Measurements from ENCODE around the gene MIER3. TPM values are rescaled to one million over a fixed set of nuclear protein-coding genes. Genes with fewer than 3 reads are reported as not detected.

MIER3 gene
- polyA plus RNA-seq, 1 donor from 2014 or later = 51.8 TPM

DNA sequence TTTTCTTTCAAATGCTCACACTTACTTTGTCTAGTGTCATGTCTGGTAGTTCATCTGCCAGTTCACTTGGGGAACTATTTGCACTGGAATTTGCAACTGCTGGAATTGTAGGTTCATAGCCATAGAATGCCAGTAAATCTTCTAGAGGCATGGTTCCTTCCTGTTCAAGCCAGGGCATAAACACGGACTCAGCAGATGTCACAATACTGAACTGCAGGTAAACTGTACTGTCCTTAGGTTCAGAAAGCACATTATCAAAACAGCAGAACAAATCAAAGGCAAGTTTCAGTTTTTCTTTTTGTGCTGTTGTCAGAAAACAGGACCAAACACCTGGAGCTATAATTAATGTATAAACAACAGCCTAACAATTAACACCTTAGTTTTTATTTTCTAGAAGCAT is 13.1 kb downstream of the MIER3 start:
- peaks cover 7% of the 10 kb centered on the region for H3K36me3 ChIP-seq (ENCODE audit: insufficient read depth, low read length)
- no peak overlapping the region for H3K4me2 ChIP-seq (ENCODE audit: low read length)
- no peaks in the 10 kb centered on the region for H3F3A ChIP-seq (ENCODE audit: insufficient read depth, low read length, poor library complexity, severe bottlenecking)
- H3K9me2 ChIP-seq (ENCODE audit: insufficient read depth, low read length) = no peaks in the 10 kb centered on the region
- no peak overlapping the region for H2AFZ ChIP-seq (ENCODE audit: low read depth, low read length)
- TF ChIP-seq, protein P1, sequence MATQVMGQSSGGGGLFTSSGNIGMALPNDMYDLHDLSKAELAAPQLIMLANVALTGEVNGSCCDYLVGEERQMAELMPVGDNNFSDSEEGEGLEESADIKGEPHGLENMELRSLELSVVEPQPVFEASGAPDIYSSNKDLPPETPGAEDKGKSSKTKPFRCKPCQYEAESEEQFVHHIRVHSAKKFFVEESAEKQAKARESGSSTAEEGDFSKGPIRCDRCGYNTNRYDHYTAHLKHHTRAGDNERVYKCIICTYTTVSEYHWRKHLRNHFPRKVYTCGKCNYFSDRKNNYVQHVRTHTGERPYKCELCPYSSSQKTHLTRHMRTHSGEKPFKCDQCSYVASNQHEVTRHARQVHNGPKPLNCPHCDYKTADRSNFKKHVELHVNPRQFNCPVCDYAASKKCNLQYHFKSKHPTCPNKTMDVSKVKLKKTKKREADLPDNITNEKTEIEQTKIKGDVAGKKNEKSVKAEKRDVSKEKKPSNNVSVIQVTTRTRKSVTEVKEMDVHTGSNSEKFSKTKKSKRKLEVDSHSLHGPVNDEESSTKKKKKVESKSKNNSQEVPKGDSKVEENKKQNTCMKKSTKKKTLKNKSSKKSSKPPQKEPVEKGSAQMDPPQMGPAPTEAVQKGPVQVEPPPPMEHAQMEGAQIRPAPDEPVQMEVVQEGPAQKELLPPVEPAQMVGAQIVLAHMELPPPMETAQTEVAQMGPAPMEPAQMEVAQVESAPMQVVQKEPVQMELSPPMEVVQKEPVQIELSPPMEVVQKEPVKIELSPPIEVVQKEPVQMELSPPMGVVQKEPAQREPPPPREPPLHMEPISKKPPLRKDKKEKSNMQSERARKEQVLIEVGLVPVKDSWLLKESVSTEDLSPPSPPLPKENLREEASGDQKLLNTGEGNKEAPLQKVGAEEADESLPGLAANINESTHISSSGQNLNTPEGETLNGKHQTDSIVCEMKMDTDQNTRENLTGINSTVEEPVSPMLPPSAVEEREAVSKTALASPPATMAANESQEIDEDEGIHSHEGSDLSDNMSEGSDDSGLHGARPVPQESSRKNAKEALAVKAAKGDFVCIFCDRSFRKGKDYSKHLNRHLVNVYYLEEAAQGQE (IDR thresholded peaks at IDR 0.05; ENCODE audit: borderline replicate concordance) = no peak
- TF ChIP-seq, protein P2, sequence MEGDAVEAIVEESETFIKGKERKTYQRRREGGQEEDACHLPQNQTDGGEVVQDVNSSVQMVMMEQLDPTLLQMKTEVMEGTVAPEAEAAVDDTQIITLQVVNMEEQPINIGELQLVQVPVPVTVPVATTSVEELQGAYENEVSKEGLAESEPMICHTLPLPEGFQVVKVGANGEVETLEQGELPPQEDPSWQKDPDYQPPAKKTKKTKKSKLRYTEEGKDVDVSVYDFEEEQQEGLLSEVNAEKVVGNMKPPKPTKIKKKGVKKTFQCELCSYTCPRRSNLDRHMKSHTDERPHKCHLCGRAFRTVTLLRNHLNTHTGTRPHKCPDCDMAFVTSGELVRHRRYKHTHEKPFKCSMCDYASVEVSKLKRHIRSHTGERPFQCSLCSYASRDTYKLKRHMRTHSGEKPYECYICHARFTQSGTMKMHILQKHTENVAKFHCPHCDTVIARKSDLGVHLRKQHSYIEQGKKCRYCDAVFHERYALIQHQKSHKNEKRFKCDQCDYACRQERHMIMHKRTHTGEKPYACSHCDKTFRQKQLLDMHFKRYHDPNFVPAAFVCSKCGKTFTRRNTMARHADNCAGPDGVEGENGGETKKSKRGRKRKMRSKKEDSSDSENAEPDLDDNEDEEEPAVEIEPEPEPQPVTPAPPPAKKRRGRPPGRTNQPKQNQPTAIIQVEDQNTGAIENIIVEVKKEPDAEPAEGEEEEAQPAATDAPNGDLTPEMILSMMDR (IDR thresholded peaks at IDR 0.05; ENCODE audit: poor library complexity, severe bottlenecking) = no peak
- TF ChIP-seq EZH2 (IDR thresholded peaks at IDR 0.05; ENCODE audit: borderline replicate concordance, insufficient read depth, low read length, poor library complexity, severe bottlenecking) (no peak), EP300 (conservative IDR thresholded peaks at IDR 0.05; ENCODE audit: poor library complexity, severe bottlenecking) (no peak), TAF1 (IDR thresholded peaks at IDR 0.05; ENCODE audit: low read depth) (no peak), POLR2AphosphoS5 (IDR thresholded peaks at IDR 0.05) (no peak), SMC3 (conservative IDR thresholded peaks at IDR 0.05; ENCODE audit: poor library complexity) (no peak), RAD21 (conservative IDR thresholded peaks at IDR 0.05) (no peak), MXI1 (conservative IDR thresholded peaks at IDR 0.05; ENCODE audit: poor library complexity, severe bottlenecking) (no peak)
- H3K79me2 ChIP-seq (replicated peaks; ENCODE audit: insufficient read depth, low read length) = no peaks in the 10 kb centered on the region
- no peaks in the 10 kb centered on the region for H3K27me3 ChIP-seq (ENCODE audit: insufficient read depth, low read depth, low read length)
- no peak overlapping the region for H3K9ac ChIP-seq (ENCODE audit: low read length)
- no peak overlapping the region for H3K4me3 ChIP-seq (ENCODE audit: low read length)
- no peak overlapping the region for H3K27ac ChIP-seq (ENCODE audit: low read length)
- no peaks in the 10 kb centered on the region for H4K20me1 ChIP-seq (ENCODE audit: insufficient read depth)
- no peaks in the 10 kb centered on the region for H3K9me3 ChIP-seq (ENCODE audit: low read length)

DNA sequence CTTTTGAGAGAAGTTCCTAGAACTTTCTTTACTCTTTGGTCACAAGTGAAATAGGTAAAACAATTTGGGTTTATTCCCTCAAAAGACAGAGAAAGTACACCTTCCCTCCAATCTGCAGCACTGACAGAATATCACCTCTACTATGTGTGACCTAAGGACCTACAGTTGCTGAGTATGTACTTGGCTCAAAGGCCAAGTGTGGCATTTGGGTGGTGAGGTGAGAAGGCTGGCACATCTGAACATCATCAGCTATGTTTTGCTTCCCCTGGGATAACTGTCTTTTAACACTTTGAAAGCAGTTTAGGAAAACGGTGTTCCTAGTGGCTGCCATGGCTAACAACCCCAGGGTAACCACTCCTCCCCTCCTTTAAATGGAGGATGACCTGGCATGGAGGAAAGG is 17.6 kb downstream of the MIER3 start:
- TF ChIP-seq, protein P2 (IDR thresholded peaks at IDR 0.05; ENCODE audit: poor library complexity, severe bottlenecking) = no peak
- no peak for TF ChIP-seq EZH2 (IDR thresholded peaks at IDR 0.05; ENCODE audit: borderline replicate concordance, insufficient read depth, low read length, poor library complexity, severe bottlenecking)
- TF ChIP-seq EP300 (conservative IDR thresholded peaks at IDR 0.05; ENCODE audit: poor library complexity, severe bottlenecking) = no peak
- no peak for TF ChIP-seq TAF1 (IDR thresholded peaks at IDR 0.05; ENCODE audit: low read depth)
- no peak for TF ChIP-seq RAD21 (conservative IDR thresholded peaks at IDR 0.05)
- no peak for TF ChIP-seq MXI1 (conservative IDR thresholded peaks at IDR 0.05; ENCODE audit: poor library complexity, severe bottlenecking)
- TF ChIP-seq, protein P1 (IDR thresholded peaks at IDR 0.05; ENCODE audit: borderline replicate concordance) = no peak
- no peak for TF ChIP-seq POLR2AphosphoS5 (IDR thresholded peaks at IDR 0.05)
- TF ChIP-seq SMC3 (conservative IDR thresholded peaks at IDR 0.05; ENCODE audit: poor library complexity) = no peak
- H3K27ac ChIP-seq (ENCODE audit: low read length) = no peak overlapping the region
- no peak overlapping the region for H3K4me3 ChIP-seq (ENCODE audit: low read length)
- H2AFZ ChIP-seq (ENCODE audit: low read depth, low read length) = no peak overlapping the region
- H3K27me3 ChIP-seq (ENCODE audit: insufficient read depth, low read depth, low read length) = no peaks in the 10 kb centered on the region
- H3K9ac ChIP-seq (ENCODE audit: low read length) = no peak overlapping the region
- H3K79me2 ChIP-seq (replicated peaks; ENCODE audit: insufficient read depth, low read length) = no peaks in the 10 kb centered on the region
- peaks cover 15% of the 10 kb centered on the region for H3K36me3 ChIP-seq (ENCODE audit: insufficient read depth, low read length)
- H3K9me2 ChIP-seq (ENCODE audit: insufficient read depth, low read length) = no peaks in the 10 kb centered on the region
- no peaks in the 10 kb centered on the region for H4K20me1 ChIP-seq (ENCODE audit: insufficient read depth)
- H3K4me2 ChIP-seq (ENCODE audit: low read length) = no peak overlapping the region
- H3K9me3 ChIP-seq (ENCODE audit: low read length) = no peaks in the 10 kb centered on the region
- H3F3A ChIP-seq (ENCODE audit: insufficient read depth, low read length, poor library complexity, severe bottlenecking) = no peaks in the 10 kb centered on the region
